ENCODE results near the gene MAOA.

The MAOA gene

DNA sequence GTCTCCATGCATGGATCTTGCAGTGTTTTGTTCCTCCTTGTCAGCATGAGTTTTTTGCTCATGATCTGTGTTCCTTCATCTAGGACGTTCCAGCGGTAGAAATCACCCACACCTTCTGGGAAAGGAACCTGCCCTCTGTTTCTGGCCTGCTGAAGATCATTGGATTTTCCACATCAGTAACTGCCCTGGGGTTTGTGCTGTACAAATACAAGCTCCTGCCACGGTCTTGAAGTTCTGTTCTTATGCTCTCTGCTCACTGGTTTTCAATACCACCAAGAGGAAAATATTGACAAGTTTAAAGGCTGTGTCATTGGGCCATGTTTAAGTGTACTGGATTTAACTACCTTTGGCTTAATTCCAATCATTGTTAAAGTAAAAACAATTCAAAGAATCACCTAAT lies 88.2 kb downstream of the MAOA start:
- H3K9ac ChIP-seq (ENCODE audit: low read length) = no peak overlapping the region
- no peaks in the 10 kb centered on the region for H3K27me3 ChIP-seq (ENCODE audit: insufficient read depth, low read length)
- H3K36me3 ChIP-seq (ENCODE audit: insufficient read depth, low read length) = no peaks in the 10 kb centered on the region
- no peaks in the 10 kb centered on the region for H3K79me2 ChIP-seq (ENCODE audit: insufficient read depth, low read length)
- H3K27ac ChIP-seq (ENCODE audit: low read depth, low read length, poor library complexity, severe bottlenecking) = no peak overlapping the region
- H3K4me3 ChIP-seq (ENCODE audit: low read depth, low read length, poor library complexity, severe bottlenecking) = no peak overlapping the region
- no peak overlapping the region for H2AFZ ChIP-seq (ENCODE audit: low read length)
- H3K9me2 ChIP-seq (ENCODE audit: low read depth, low read length) = no peaks in the 10 kb centered on the region
- H3K9me3 ChIP-seq (ENCODE audit: low read length) = no peaks in the 10 kb centered on the region
- H4K20me1 ChIP-seq (ENCODE audit: insufficient read depth, low read length) = no peaks in the 10 kb centered on the region
- no peaks in the 10 kb centered on the region for H3F3A ChIP-seq (ENCODE audit: insufficient read depth, low read length)
- TF ChIP-seq EZH2 (IDR thresholded peaks at IDR 0.05; ENCODE audit: borderline replicate concordance, low read length) = no peak
- TF ChIP-seq, protein P1, sequence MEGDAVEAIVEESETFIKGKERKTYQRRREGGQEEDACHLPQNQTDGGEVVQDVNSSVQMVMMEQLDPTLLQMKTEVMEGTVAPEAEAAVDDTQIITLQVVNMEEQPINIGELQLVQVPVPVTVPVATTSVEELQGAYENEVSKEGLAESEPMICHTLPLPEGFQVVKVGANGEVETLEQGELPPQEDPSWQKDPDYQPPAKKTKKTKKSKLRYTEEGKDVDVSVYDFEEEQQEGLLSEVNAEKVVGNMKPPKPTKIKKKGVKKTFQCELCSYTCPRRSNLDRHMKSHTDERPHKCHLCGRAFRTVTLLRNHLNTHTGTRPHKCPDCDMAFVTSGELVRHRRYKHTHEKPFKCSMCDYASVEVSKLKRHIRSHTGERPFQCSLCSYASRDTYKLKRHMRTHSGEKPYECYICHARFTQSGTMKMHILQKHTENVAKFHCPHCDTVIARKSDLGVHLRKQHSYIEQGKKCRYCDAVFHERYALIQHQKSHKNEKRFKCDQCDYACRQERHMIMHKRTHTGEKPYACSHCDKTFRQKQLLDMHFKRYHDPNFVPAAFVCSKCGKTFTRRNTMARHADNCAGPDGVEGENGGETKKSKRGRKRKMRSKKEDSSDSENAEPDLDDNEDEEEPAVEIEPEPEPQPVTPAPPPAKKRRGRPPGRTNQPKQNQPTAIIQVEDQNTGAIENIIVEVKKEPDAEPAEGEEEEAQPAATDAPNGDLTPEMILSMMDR (IDR thresholded peaks at IDR 0.05; ENCODE audit: low read length) = no peak
- H3K4me1 ChIP-seq (ENCODE audit: insufficient read depth, low read length, severe bottlenecking) = no peaks in the 10 kb centered on the region
- no peak overlapping the region for H3K4me2 ChIP-seq (ENCODE audit: low read length)

DNA sequence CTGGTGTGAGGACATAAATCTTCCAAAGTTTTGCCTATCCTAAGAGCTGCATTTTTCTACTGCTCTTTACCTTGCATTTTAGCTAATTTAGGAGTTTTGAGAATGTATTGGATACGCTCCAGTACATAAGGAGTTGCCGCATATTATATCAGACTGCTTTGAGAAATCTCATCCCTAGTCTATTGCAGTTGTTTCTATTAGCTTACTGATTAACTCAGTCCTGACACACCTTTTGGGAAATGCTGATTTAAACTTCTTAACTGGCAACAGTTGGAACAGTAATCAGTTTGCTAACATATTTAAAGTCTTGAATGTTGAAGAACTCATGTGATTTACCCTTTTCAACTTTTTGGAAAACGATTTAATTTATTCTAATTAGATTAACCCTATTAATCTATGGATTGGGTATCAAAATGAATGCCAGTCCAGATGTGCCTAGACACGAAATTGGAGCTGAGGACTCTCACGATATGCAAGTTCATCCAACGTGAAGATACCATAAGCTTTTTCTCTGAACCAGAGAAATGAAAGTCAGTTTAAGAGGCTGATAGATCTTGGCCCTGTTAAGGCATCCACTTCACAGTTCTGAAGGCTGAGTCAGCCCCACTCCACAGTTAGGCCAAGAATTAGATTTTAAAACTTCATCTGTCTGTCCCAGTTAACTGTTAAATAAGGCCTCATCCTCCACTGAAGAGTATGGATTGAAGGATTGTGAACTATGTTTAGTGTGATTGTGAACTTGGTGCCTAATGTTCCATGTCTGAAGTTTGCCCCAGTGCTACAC lies 90.0 kb downstream of the MAOA start:
- no peaks in the 10 kb centered on the region for H3K27me3 ChIP-seq (ENCODE audit: insufficient read depth, low read length)

DNA sequence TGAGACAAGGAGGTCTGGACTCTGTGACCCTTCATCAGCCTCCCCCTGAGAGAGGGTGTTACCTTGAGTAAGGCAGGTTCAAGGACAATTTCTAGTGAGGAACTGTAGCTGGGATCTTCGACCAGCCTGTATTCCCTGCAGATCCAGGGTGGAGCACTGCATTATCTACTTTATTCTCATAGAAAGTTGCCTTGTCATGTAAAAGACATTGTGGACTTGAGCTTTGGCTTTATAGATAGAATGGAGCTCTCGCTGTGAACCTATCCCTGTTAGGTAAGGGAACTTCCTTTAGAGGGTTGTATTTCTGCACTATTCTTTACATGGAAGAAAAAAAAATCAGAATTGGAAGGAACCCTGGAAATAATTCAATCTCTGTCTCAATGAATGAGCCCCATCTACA lies 91.4 kb downstream of the MAOA start:
- H3K4me1 ChIP-seq (ENCODE audit: insufficient read depth, low read length, severe bottlenecking) = no peaks in the 10 kb centered on the region
- no peak overlapping the region for H3K4me3 ChIP-seq (ENCODE audit: low read depth, low read length, poor library complexity, severe bottlenecking)
- H3K36me3 ChIP-seq (ENCODE audit: insufficient read depth, low read length) = no peaks in the 10 kb centered on the region
- H3K4me2 ChIP-seq (ENCODE audit: low read length) = no peak overlapping the region
- no peaks in the 10 kb centered on the region for H3K79me2 ChIP-seq (ENCODE audit: insufficient read depth, low read length)
- no peaks in the 10 kb centered on the region for H3K9me2 ChIP-seq (ENCODE audit: low read depth, low read length)
- no peak overlapping the region for H2AFZ ChIP-seq (ENCODE audit: low read length)
- no peak for TF ChIP-seq EZH2 (IDR thresholded peaks at IDR 0.05; ENCODE audit: borderline replicate concordance, low read length)
- TF ChIP-seq, protein P1 (IDR thresholded peaks at IDR 0.05; ENCODE audit: low read length) = no peak
- H3K27ac ChIP-seq (ENCODE audit: low read depth, low read length, poor library complexity, severe bottlenecking) = no peak overlapping the region
- no peaks in the 10 kb centered on the region for H3F3A ChIP-seq (ENCODE audit: insufficient read depth, low read length)
- no peaks in the 10 kb centered on the region for H3K27me3 ChIP-seq (ENCODE audit: insufficient read depth, low read length)
- no peak overlapping the region for H3K9ac ChIP-seq (ENCODE audit: low read length)
- no peaks in the 10 kb centered on the region for H3K9me3 ChIP-seq (ENCODE audit: low read length)
- no peaks in the 10 kb centered on the region for H4K20me1 ChIP-seq (ENCODE audit: insufficient read depth, low read length)

More for the DNA sequence above, 90.0 kb downstream of the MAOA start:
- Histone ChIP-seq H4K20me1 (ENCODE audit: insufficient read depth, low read length) (no peaks in the 10 kb centered on the region), H2AFZ (ENCODE audit: low read length) (no peak overlapping the region), H3K4me3 (ENCODE audit: low read depth, low read length, poor library complexity, severe bottlenecking) (no peak overlapping the region), H3K9me2 (ENCODE audit: low read depth, low read length) (no peaks in the 10 kb centered on the region), H3K27ac (ENCODE audit: low read depth, low read length, poor library complexity, severe bottlenecking) (no peak overlapping the region), H3K9me3 (ENCODE audit: low read length) (no peaks in the 10 kb centered on the region), H3K36me3 (ENCODE audit: insufficient read depth, low read length) (no peaks in the 10 kb centered on the region), H3K9ac (ENCODE audit: low read length) (no peak overlapping the region), H3K4me1 (ENCODE audit: insufficient read depth, low read length, severe bottlenecking) (no peaks in the 10 kb centered on the region), H3K79me2 (ENCODE audit: insufficient read depth, low read length) (no peaks in the 10 kb centered on the region), H3K4me2 (ENCODE audit: low read length) (no peak overlapping the region), H3F3A (ENCODE audit: insufficient read depth, low read length) (no peaks in the 10 kb centered on the region)
- TF ChIP-seq EZH2 (IDR thresholded peaks at IDR 0.05; ENCODE audit: borderline replicate concordance, low read length) = no peak
- TF ChIP-seq, protein P1 (IDR thresholded peaks at IDR 0.05; ENCODE audit: low read length) = no peak
